ENCODE data around the gene KIF26A. TPM values are rescaled to one million over a fixed set of nuclear protein-coding genes. Genes with fewer than 3 reads are reported as not detected.

The KIF26A gene
- total RNA-seq, 1 donor from 2014 or later = 0.26 TPM

- Histone ChIP-seq H3K27me3 (ENCODE audit: control insufficient read depth, insufficient read depth, low read length) (peaks cover 33% of the 10 kb centered on the region), H3K4me3 (ENCODE audit: low read depth, low read length) (peak overlapping the region; percentile 14), H3K36me3 (ENCODE audit: control insufficient read depth, insufficient read depth, low read length) (no peaks in the 10 kb centered on the region)
- FAIRE-seq (no peak), DNase-seq (ENCODE audit: low read depth) (no peak)
- TF ChIP-seq CTCF (IDR thresholded peaks at IDR 0.05; ENCODE audit: insufficient read depth, low read length, severe bottlenecking) = no peak
Measured at GRCh38 chr14:104135904-104136471, 2.4 kb upstream of the KIF26A start.

- FAIRE-seq (no peak), DNase-seq (ENCODE audit: low read depth) (no peak)
- TF ChIP-seq CTCF (IDR thresholded peaks at IDR 0.05; ENCODE audit: insufficient read depth, low read length, severe bottlenecking) = no peak
- Histone ChIP-seq H3K4me3 (ENCODE audit: low read depth, low read length) (peak overlapping the region; percentile 14), H3K36me3 (ENCODE audit: control insufficient read depth, insufficient read depth, low read length) (no peaks in the 10 kb centered on the region), H3K27me3 (ENCODE audit: control insufficient read depth, insufficient read depth, low read length) (peaks cover 33% of the 10 kb centered on the region)
Measured at GRCh38 chr14:104136472-104137296, 1.7 kb upstream of the KIF26A start.

DNA sequence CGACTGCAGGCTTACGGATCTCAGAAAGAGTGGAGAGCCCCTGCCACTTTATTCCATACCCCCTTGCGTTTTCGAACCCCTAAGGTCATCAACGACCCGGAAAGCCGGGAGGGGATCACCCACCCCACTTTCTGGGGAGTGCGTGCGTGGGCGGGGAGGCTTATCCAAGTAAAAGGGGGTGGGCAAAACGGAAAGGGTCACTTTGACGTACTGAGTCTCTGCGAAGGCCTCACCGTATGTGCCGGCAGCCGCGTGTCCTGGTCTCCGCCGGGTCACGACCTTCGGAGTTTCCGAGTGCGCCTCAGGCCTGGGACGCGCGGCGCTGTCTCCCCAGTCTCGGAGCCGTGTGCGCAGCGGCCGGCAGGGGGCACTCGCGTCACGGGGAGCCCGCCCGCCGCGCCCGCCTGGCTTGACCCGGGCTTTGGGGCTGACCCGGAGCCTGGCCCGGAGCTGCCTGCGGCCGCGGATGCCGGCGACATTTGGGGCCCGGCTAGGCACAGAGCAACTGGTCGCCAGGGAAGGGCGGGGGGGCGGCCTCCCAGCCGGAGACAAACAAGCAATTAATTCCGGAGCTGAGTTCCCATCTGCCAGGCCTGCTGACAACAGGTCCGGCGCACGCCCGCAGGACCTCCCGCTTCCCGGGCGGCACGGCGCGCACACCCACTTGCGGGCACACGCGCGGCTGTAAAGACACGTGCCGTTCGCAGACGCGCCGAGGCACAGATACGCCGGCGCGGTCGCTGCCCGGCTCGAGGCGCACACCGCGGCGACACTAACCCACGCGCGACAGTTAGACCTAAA lies 890 bp upstream of the KIF26A start:
- Histone ChIP-seq H3K4me3 (ENCODE audit: low read depth, low read length) (peak overlapping the region; percentile 26), H3K36me3 (ENCODE audit: control insufficient read depth, insufficient read depth, low read length) (no peaks in the 10 kb centered on the region)
- peak; percentile 75 for TF ChIP-seq CTCF (IDR thresholded peaks at IDR 0.05; ENCODE audit: insufficient read depth, low read length, severe bottlenecking)

DNA sequence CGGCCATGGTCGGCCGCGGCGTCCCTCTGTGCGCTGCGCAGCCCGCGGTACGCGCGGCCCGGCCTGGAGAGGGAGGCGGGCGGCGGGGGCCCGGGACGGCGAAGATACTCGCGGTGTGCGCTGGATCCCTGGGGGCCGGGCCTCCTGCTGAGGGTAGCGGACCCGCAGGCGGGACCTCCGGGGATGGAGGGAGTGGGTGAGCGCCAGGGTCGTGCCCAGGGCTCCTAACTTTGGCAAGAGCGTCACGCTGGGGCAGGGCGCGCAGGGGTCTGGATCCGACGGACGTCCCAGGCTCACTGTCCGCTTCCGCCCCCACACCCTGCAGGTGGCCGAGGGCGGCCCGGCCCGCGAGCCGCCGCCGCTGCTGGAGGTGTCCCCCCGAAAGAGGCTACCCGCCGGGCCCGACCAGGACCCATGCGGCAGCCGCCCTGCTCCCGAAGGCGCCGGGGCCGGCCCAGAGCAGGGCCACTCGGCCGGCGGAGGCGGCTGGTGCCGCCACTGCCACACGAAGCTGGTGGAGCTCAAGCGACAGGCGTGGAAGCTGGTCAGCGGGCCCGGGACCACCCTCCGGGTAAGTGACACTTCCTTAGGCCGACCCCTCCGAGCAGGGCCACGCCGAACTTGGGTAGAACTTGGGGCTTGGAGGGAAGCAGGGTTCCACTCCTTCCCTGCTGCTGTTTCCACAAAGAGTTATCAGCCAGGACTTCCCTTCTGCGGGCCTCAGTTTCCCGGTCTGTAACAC lies 502 bp downstream of the KIF26A start:
- no peak for DNase-seq (ENCODE audit: low read depth)
- no peak overlapping the region for H3K4me3 ChIP-seq (ENCODE audit: low read depth, low read length)

More for the DNA sequence above, 890 bp upstream of the KIF26A start:
- FAIRE-seq (no peak), DNase-seq (ENCODE audit: low read depth) (no peak)
- H3K27me3 ChIP-seq (ENCODE audit: control insufficient read depth, insufficient read depth, low read length) = peaks cover 33% of the 10 kb centered on the region

More for the DNA sequence above, 502 bp downstream of the KIF26A start:
- no peak for FAIRE-seq
- Histone ChIP-seq H3K36me3 (ENCODE audit: control insufficient read depth, insufficient read depth, low read length) (no peaks in the 10 kb centered on the region), H3K27me3 (ENCODE audit: control insufficient read depth, insufficient read depth, low read length) (peaks cover 33% of the 10 kb centered on the region)
- no peak for TF ChIP-seq CTCF (IDR thresholded peaks at IDR 0.05; ENCODE audit: insufficient read depth, low read length, severe bottlenecking)

Measured in bronchial epithelial cell (primary cell).